Measurements from ENCODE around the gene PYY.
"Not testable (repeated sequence)": the region's sequence is repeated elsewhere in the genome, so short reads cannot be mapped to it uniquely, and the experiment has no call there.

Gene PYY

GRCh38 chr17:43967251-43967875 lies 13.6 kb upstream of the PYY start:
- no peak for TF ChIP-seq CTCF (IDR thresholded peaks at IDR 0.05; ENCODE audit: extremely low read depth, missing control alignments)
- no peak for DNase-seq (ENCODE audit: low spot score)

- no peak for TF ChIP-seq CTCF (IDR thresholded peaks at IDR 0.05; ENCODE audit: extremely low read depth, missing control alignments)
- no peak for DNase-seq (ENCODE audit: low spot score)
These were observed 12.5 kb upstream of the PYY start for GRCh38 chr17:43966276-43966675.

DNA sequence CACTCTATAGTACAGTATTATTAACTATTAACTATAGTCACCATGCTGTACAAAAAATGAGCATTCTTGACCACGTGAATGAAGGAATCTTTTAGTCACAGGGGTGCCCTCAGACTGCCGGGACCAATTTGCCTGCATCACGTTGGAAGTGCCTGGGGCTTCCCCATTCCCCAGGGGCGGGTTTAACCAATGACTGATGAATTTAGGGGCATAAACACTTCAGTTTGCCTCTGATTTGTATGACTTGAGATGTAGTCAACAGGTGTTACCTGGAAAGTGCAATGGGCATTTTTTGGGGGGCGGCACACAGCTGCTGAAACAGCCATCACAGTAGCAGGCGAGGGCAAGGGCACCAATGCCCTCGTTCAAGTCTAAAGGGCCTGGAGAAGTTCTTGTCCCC lies 8.7 kb upstream of the PYY start:
- TF ChIP-seq CTCF (IDR thresholded peaks at IDR 0.05; ENCODE audit: extremely low read depth, missing control alignments) = no peak

DNA sequence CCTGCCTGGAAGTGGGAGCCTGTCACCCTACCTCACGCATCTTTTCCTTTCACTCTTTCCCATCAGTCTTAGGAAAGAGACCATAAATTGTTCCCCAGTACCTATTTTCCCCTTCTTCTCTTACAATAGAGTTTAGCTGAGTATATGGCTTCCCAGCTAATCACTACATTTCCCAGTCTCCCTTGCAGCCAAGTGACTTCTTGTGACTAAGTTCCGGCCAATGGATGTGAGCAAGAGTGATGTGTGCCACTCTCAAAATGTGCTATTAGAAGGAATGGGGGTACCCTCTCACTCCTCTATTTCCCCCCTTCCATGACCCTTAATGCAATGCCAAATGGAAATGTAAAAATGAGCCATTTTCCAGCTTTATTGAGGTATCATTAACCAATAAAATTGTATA lies 8.2 kb upstream of the PYY start:
- TF ChIP-seq CTCF (IDR thresholded peaks at IDR 0.05; ENCODE audit: extremely low read depth, missing control alignments) = no peak
- no peak for DNase-seq (ENCODE audit: low spot score)

More for the DNA sequence above, 8.7 kb upstream of the PYY start:
- DNase-seq (ENCODE audit: low spot score) = no peak

DNA sequence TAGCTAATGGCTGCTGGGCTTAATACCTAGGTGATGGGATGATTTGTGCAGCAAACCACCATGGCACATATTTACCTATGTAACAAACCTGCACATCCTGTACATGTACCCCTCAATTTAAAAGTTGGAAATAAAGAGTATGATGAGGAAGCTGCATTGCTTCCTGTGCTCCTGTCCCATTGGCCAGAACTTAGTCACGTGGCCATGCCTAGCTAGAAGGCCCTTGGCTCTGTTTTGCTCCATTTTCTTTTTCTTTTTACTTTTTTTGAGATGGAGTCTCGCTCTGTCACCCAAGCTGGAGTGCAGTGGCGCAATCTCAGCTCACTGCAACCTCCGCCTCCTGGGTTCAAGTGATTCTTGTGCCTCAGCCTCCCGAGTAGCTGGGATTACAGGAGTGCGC lies 7.6 kb upstream of the PYY start:
- DNase-seq (ENCODE audit: low spot score) = not testable (repeated sequence)

DNA sequence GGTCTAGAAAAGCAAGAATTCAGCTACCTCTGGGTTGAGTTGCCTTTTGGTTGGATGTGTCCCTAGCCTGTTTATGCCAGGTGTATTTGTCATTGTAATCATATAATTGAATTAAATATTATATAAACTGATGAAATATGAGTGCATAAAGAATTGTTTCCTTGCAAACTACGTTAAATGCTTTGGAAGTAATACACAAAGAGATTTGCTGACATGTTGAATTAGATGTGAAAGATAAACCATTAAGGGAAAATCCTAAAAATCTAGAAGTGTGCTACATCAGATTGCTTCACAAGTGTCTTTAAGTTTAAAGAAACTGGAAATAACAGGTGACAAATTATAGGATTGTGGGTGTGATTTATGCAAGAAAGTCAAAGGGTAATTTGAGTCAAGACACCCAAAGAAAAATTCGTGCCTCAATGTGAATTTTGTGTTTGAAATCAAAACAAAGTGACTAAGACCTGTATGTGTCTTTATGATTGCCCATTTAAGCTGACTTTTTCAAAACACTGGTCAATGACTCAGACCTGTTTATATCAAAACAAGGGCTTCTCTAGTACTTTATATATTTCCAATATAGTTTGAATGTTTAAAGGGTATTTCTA lies 5.1 kb upstream of the PYY start:
- no peak for TF ChIP-seq CTCF (IDR thresholded peaks at IDR 0.05; ENCODE audit: extremely low read depth, missing control alignments)
- DNase-seq (ENCODE audit: low spot score) = no peak

DNA sequence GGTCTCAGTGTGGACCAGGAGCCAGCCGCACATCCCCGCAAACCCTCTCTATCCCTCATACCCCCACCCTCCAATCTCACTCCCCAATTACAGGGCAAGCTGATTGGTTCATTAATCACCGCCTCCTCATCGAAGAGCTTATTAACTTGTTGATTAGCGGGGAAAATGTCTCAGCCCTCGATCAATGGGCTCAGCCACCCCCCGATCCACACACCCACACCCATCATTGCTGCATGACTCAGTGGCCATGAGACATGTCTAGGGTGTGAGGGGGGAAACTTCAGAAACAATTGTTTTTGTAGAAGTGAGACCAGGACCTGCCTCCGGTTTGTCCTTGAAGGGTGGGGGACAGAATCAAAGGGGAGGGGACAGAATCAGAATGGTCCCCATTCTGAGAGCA lies 2.5 kb upstream of the PYY start:
- TF ChIP-seq CTCF (IDR thresholded peaks at IDR 0.05; ENCODE audit: extremely low read depth, missing control alignments) = no peak
- DNase-seq (ENCODE audit: low spot score) = no peak
